IMR-90 (cell line): ENCODE data around the gene MROH2A. TPM values are rescaled to one million over a fixed set of nuclear protein-coding genes. Genes with fewer than 3 reads are reported as not detected.

Source experiments
- ATAC-seq: fragments of 200-7000 bp; cut with Tn5 transposase; 2 replicates; pipeline ENCODE4 v1.9.1; 2020; ENCODE audit warnings: low read depth, mild to moderate bottlenecking, moderate library complexity
- BruUV-seq: library from RNA; stranded (reverse); fragments of 400-500 nt; replicated peaks from 2 replicates; lab custom pipeline; 2021; lab: Mats Ljungman, UMichigan
- CTCF ChIA-PET: fragments of 300-600 bp; formaldehyde crosslinking; extraction: SDS; loops from one replicate; lab custom pipeline; 2021; ENCODE audit warnings: antibody characterized with exemption; lab: Yijun Ruan, JAX
- POLR2A ChIA-PET: fragments of 300-600 bp; sonication (Branson Sonifier 250); formaldehyde crosslinking; loops from one replicate; lab custom pipeline; 2022; ENCODE audit warnings: antibody characterized with exemption; ENCODE audit not compliant: unreplicated experiment; lab: Charles Lee
- DNase-seq: peaks from one replicate; pipeline ENCODE4 v3.0.0; 2013
- H2AFZ ChIP-seq: replicated peaks from 2 replicates; pipeline ENCODE3; 2013; ENCODE audit warnings: low read length, mild to moderate bottlenecking; ENCODE audit not compliant: poor library complexity
- H2AK5ac ChIP-seq: 2 replicates; pipeline ENCODE4 v1.6.1; 2013; ENCODE audit warnings: low read depth, low read length, inconsistent platforms
- H2AK9ac ChIP-seq: replicated peaks from 2 replicates; pipeline ENCODE3; 2013; ENCODE audit warnings: mild to moderate bottlenecking, low read depth, low read length, moderate library complexity; ENCODE audit not compliant: poor library complexity
- H2BK120ac ChIP-seq: 2 replicates; pipeline ENCODE4 v1.6.1; 2013; ENCODE audit warnings: low read depth, low read length, inconsistent platforms
- H2BK15ac ChIP-seq: 3 replicates; pipeline ENCODE4 v1.6.1; 2013; ENCODE audit warnings: low read depth, low read length, inconsistent platforms
- H2BK20ac ChIP-seq: 2 replicates; pipeline ENCODE4 v1.6.1; 2013; ENCODE audit warnings: low read depth, mild to moderate bottlenecking, inconsistent platforms, low read length, moderate library complexity
- H2BK5ac ChIP-seq: 2 replicates; pipeline ENCODE4 v1.6.1; 2013; ENCODE audit warnings: mild to moderate bottlenecking, low read depth, low read length, inconsistent platforms; ENCODE audit not compliant: poor library complexity, severe bottlenecking
- H3K14ac ChIP-seq: replicated peaks from 2 replicates; pipeline ENCODE4 v1.6.1; 2013; ENCODE audit warnings: low read depth, low read length, inconsistent platforms
- H3K18ac ChIP-seq: 2 replicates; pipeline ENCODE4 v1.6.1; 2013; ENCODE audit warnings: low read depth, low read length, control low read depth
- H3K23ac ChIP-seq: 2 replicates; pipeline ENCODE4 v1.6.1; 2013; ENCODE audit warnings: low read depth, low read length, inconsistent platforms
- H3K27ac ChIP-seq: 2 replicates; pipeline ENCODE4 v1.5.1; 2013; ENCODE audit warnings: mild to moderate bottlenecking, control low read depth, low read length; ENCODE audit not compliant: insufficient read depth
- H3K27me3 ChIP-seq: 2 replicates; pipeline ENCODE4 v1.6.1; 2013; ENCODE audit warnings: low read length; ENCODE audit not compliant: control insufficient read depth, insufficient read depth
- H3K36me3 ChIP-seq: 2 replicates; pipeline ENCODE4 v1.6.1; 2013; ENCODE audit warnings: low read length, mixed read lengths; ENCODE audit not compliant: control insufficient read depth, insufficient read depth
- H3K4ac ChIP-seq: 2 replicates; pipeline ENCODE4 v1.6.1; 2013; ENCODE audit warnings: low read depth, low read length, inconsistent platforms
- H3K4me1 ChIP-seq: 2 replicates; pipeline ENCODE4 v1.6.1; 2013; ENCODE audit warnings: low read length, mixed read lengths; ENCODE audit not compliant: control insufficient read depth, insufficient read depth
- H3K4me2 ChIP-seq: 2 replicates; pipeline ENCODE4 v1.6.1; 2013; ENCODE audit warnings: low read depth, mild to moderate bottlenecking, control low read depth, low read length, moderate library complexity
- H3K4me3 ChIP-seq: 2 replicates; pipeline ENCODE4 v1.5.1; 2013; ENCODE audit warnings: low read depth, mild to moderate bottlenecking, control low read depth, low read length, moderate library complexity; ENCODE audit not compliant: insufficient read depth
- H3K56ac ChIP-seq: 2 replicates; pipeline ENCODE4 v1.6.1; 2013; ENCODE audit warnings: low read length, inconsistent platforms; ENCODE audit not compliant: insufficient read depth; ENCODE audit errors: extremely low read depth
- H3K79me1 ChIP-seq, 2 experiments: 2 replicates each; pipeline ENCODE4 v1.6.1; 2013; ENCODE audit warnings: low read length in 2 of 2, inconsistent platforms in 1 of 2, low read depth in 1 of 2
- H3K9ac ChIP-seq: 2 replicates; pipeline ENCODE4 v1.6.1; 2013; ENCODE audit warnings: low read depth, low read length, control low read depth
- H3K9me1 ChIP-seq: 2 replicates; pipeline ENCODE4 v1.6.1; 2013; ENCODE audit warnings: low read length, inconsistent platforms; ENCODE audit not compliant: insufficient read depth
- H3K9me3 ChIP-seq: 2 replicates; pipeline ENCODE4 v1.6.1; 2013; ENCODE audit warnings: low read length; ENCODE audit not compliant: control insufficient read depth, insufficient read depth
- H4K20me1 ChIP-seq: 2 replicates; pipeline ENCODE4 v1.6.1; 2013; ENCODE audit warnings: low read length, inconsistent platforms; ENCODE audit not compliant: insufficient read depth
- H4K5ac ChIP-seq: 2 replicates; pipeline ENCODE4 v1.6.1; 2013; ENCODE audit warnings: mild to moderate bottlenecking, low read depth, low read length, control low read depth
- H4K8ac ChIP-seq, 2 experiments: 2 replicates each; pipeline ENCODE4 v1.6.1; 2013; ENCODE audit warnings: low read depth in 2 of 2, low read length in 2 of 2, control low read depth in 1 of 2, inconsistent platforms in 1 of 2
- H4K91ac ChIP-seq: 2 replicates; pipeline ENCODE4 v1.6.1; 2013; ENCODE audit warnings: low read depth, low read length, inconsistent platforms; ENCODE audit not compliant: insufficient read depth
- BHLHE40 ChIP-seq: fragments of 150-350 bp; IDR thresholded peaks from 2 replicates; pipeline ENCODE4 v1.6.1; 2016; ENCODE audit warnings: mild to moderate bottlenecking, low read depth, low read length
- CEBPB ChIP-seq: IDR thresholded peaks from 2 replicates; pipeline ENCODE4 v1.6.1; 2012; ENCODE audit warnings: low read depth, low read length, improper control_type of control experiment
- CTCF ChIP-seq: conservative IDR thresholded peaks from 2 replicates; pipeline ENCODE4 v1.5.1; 2012; ENCODE audit warnings: mild to moderate bottlenecking, low read depth, low read length, improper control_type of control experiment
- FOS ChIP-seq: fragments of 150-350 bp; IDR thresholded peaks from 2 replicates; pipeline ENCODE4 v1.6.1; 2016; ENCODE audit warnings: low read depth, low read length
- MAFK ChIP-seq: IDR thresholded peaks from 2 replicates; pipeline ENCODE4 v1.6.1; 2012; ENCODE audit warnings: low read depth, low read length, improper control_type of control experiment
- MAZ ChIP-seq: IDR thresholded peaks from 2 replicates; pipeline ENCODE4 v1.6.1; 2012; ENCODE audit warnings: low read depth, mild to moderate bottlenecking, low read length, improper control_type of control experiment, moderate library complexity, borderline replicate concordance
- MXI1 ChIP-seq: IDR thresholded peaks from 2 replicates; pipeline ENCODE4 v1.6.1; 2012; ENCODE audit warnings: low read depth, mild to moderate bottlenecking, low read length, moderate library complexity, borderline replicate concordance
- NFE2L2 ChIP-seq: fragments of 150-350 bp; IDR thresholded peaks from 2 replicates; pipeline ENCODE4 v1.6.1; 2016; ENCODE audit warnings: low read depth, mild to moderate bottlenecking, low read length
- POLR2A ChIP-seq: IDR thresholded peaks from 2 replicates; pipeline ENCODE4 v1.6.1; 2012; ENCODE audit warnings: mild to moderate bottlenecking, low read depth, low read length
- RAD21 ChIP-seq: IDR thresholded peaks from 2 replicates; pipeline ENCODE4 v1.6.1; 2012; ENCODE audit warnings: low read length, improper control_type of control experiment
- RCOR1 ChIP-seq: IDR thresholded peaks from 2 replicates; pipeline ENCODE4 v1.6.1; 2012; ENCODE audit warnings: mild to moderate bottlenecking, low read length, improper control_type of control experiment; ENCODE audit not compliant: insufficient replicate concordance
- RFX5 ChIP-seq: IDR thresholded peaks from 2 replicates; pipeline ENCODE4 v1.8.0; 2012; ENCODE audit warnings: low read depth, mild to moderate bottlenecking, low read length, moderate library complexity
- SMC3 ChIP-seq: fragments of 150-350 bp; IDR thresholded peaks from 2 replicates; pipeline ENCODE4 v1.6.1; 2016; ENCODE audit warnings: low read depth, mild to moderate bottlenecking, antibody characterized with exemption, low read length, moderate library complexity
- WGBS, 2 experiments: methylation state at CpG; one replicate each; pipeline versions ENCODE4 v1.1.5 to v1.1.7; 2013; ENCODE audit warnings: missing lambda C conversion rate in 2 of 2; ENCODE audit not compliant: insufficient read length in 1 of 2; ENCODE audit errors: extremely low coverage in 2 of 2; 5-methylcytosine and 5-hydroxymethylcytosine counted together
- dilution Hi-C: fragments of 300-500 bp; cut with HindIII; formaldehyde crosslinking; loops from one replicate; pipeline ENCODE4 v1.14.3; 2018; ENCODE audit warnings: low sequenced_read_pairs; ENCODE audit not compliant: unreplicated experiment
- in situ Hi-C: fragments of 300-500 bp; cut with MboI; formaldehyde crosslinking; loops from 3 replicates; pipeline ENCODE4 v1.14.3; 2019; ENCODE audit warnings: low sequenced_read_pairs, inconsistent platforms, mixed read lengths
- intact Hi-C: fragments of 100-400 bp; cut with micrococcal nuclease; formaldehyde crosslinking; loops from 2 replicates; pipeline ENCODE4 v1.10.0; 2022
- polyA plus RNA-seq, 3 experiments: library from polyadenylated mRNA; depleted of rRNA; stranded (reverse); fragments of >200 nt; gene quantifications; 2 replicates each; pipeline ENCODE4 v1.2.3, GENCODE V29; 2012; ENCODE audit warnings: low replicate concordance in 1 of 3
- total RNA-seq: library from RNA; depleted of rRNA; stranded (reverse); fragments of >200 nt; gene quantifications from 2 replicates; pipeline ENCODE4 v1.2.3, GENCODE V29; 2012

The MROH2A gene
- total and polyA plus RNA-seq, 2 of the 4 experiments (the other 2 are of a cell fraction) = not detected

- Histone ChIP-seq H2BK5ac (no peak overlapping the region), H3K9me3 (no peaks in the 10 kb centered on the region), H2AFZ (peak overlapping the region; percentile 9), H3K9ac (no peak overlapping the region), H2BK120ac (no peak overlapping the region), H3K4ac (no peak overlapping the region), H3K18ac (no peak overlapping the region), H3K56ac (no peak overlapping the region), H4K5ac (no peak overlapping the region), H3K4me2 (no peak overlapping the region), H4K91ac (no peak overlapping the region), H2AK9ac (no peak overlapping the region), H3K4me3 (no peak overlapping the region), H3K79me1 (peaks cover 39 to 62% of the 10 kb centered on the region in 2 experiments), H3K27ac (no peak overlapping the region), H4K20me1 (peaks cover 22% of the 10 kb centered on the region), H2AK5ac (no peak overlapping the region), H3K9me1 (peaks cover 5% of the 10 kb centered on the region), H4K8ac (no peak overlapping the region), H3K14ac (no peak overlapping the region), H2BK20ac (no peak overlapping the region), H3K23ac (no peak overlapping the region), H3K27me3 (no peaks in the 10 kb centered on the region), H2BK15ac (no peak overlapping the region), H3K36me3 (peaks cover 2% of the 10 kb centered on the region), H3K4me1 (peaks cover 5% of the 10 kb centered on the region)
- POLR2A ChIA-PET = no interaction called here
- DNase-seq (no peak), ATAC-seq (no peak)
- in situ Hi-C loops (loop anchor here (25.0 kb wide), 1 partner anchor 373 kb away; no protein-coding TSS in a partner anchor), dilution Hi-C loops (no loop called here), intact Hi-C loops (no loop called here)
- 81% methylated on average over 4 of the region's 14 CpGs; no CpG with 5 or more reads in 1 of the 2 experiments for WGBS, 2 experiments
- TF ChIP-seq RCOR1 = no peak
- no peak for TF ChIP-seq MAZ
- no peak for TF ChIP-seq SMC3
- no peak for TF ChIP-seq FOS
- no peak for TF ChIP-seq BHLHE40
- TF ChIP-seq MXI1 = no peak
- no peak for TF ChIP-seq CEBPB
- no peak for TF ChIP-seq MAFK
- TF ChIP-seq NFE2L2 = no peak
- TF ChIP-seq POLR2A = no peak
- TF ChIP-seq RAD21 = no peak
- no peak for TF ChIP-seq RFX5
- no peak for TF ChIP-seq CTCF
- CTCF ChIA-PET = no interaction called here
- BruUV-seq = no TSS peak
These were observed 57.4 kb downstream of the MROH2A start for GRCh38 chr2:233835230-233836186.
